Peyer's patch (tissue), 4 donors: ENCODE results near the gene PGAM2.

Experiments
- POLR2A ChIP-seq, 2 donors: fragments of 450-650 bp; IDR thresholded peaks; one replicate each; pipeline ENCODE4 v1.5.1; 2017; ENCODE audit warnings: antibody characterized with exemption in 2 of 2, mild to moderate bottlenecking in 2 of 2, moderate library complexity in 2 of 2
- TF ChIP-seq, protein P1 (sequence below), 6 experiments: fragments of 450-650 bp in 4 of 6; fragments of 200-600 bp in 2 of 6; sonication (generic) in 1 of 6; IDR thresholded peaks; one replicate each; pipeline ENCODE4 v1.5.1; 2017 to 2019; ENCODE audit warnings: antibody characterized with exemption in 6 of 6, mild to moderate bottlenecking in 3 of 6, moderate library complexity in 1 of 6

DNA sequence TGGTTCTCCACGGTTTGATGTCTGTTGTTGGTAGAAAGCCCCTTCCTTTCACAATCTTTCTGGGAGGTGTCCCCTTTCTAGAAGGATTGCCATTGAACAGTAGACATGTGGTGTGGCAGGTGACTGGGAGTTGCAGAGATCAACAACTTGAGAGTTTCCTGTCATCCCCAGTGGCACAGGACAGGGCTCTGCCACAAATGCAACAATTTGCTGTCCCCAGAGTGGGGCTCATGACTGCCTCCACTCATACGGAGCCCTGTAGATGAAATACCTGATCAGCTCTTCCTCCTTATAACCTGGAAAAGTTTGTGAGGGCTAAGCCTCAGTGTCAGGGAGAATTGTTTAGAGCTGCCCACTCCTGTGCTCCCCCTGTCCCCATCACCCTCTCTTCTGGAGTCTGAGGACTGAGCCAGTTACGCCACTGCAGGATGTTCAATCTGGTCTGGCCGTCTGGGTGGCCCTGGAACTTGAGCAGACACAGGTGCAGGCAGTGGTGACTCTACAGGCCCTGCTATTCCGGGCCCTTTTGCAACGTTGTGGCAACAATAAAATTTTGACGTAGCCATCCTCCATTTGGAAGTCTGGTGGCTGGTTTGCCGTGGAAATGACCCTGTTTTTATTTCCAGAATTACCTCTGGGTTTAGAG, 14.3 kb downstream of the PGAM2 start:
- no peak for TF ChIP-seq POLR2A (IDR thresholded peaks at IDR 0.05)
- TF ChIP-seq, protein P1, sequence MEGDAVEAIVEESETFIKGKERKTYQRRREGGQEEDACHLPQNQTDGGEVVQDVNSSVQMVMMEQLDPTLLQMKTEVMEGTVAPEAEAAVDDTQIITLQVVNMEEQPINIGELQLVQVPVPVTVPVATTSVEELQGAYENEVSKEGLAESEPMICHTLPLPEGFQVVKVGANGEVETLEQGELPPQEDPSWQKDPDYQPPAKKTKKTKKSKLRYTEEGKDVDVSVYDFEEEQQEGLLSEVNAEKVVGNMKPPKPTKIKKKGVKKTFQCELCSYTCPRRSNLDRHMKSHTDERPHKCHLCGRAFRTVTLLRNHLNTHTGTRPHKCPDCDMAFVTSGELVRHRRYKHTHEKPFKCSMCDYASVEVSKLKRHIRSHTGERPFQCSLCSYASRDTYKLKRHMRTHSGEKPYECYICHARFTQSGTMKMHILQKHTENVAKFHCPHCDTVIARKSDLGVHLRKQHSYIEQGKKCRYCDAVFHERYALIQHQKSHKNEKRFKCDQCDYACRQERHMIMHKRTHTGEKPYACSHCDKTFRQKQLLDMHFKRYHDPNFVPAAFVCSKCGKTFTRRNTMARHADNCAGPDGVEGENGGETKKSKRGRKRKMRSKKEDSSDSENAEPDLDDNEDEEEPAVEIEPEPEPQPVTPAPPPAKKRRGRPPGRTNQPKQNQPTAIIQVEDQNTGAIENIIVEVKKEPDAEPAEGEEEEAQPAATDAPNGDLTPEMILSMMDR (IDR thresholded peaks at IDR 0.05), result no peak
